Breast epithelium (tissue), 3 donors: ENCODE results near the gene BIN1.

Experiments
- POLR2A ChIP-seq: fragments of 450-650 bp; IDR thresholded peaks from one replicate; pipeline ENCODE4 v1.6.1; 2016; ENCODE audit warnings: antibody characterized with exemption, mild to moderate bottlenecking, moderate library complexity
- POLR2AphosphoS5 ChIP-seq, 3 donors: sonication (generic); formaldehyde crosslinking; IDR thresholded peaks; one replicate each; pipeline ENCODE4 v1.6.1; 2017; ENCODE audit warnings: antibody characterized with exemption in 3 of 3

DNA sequence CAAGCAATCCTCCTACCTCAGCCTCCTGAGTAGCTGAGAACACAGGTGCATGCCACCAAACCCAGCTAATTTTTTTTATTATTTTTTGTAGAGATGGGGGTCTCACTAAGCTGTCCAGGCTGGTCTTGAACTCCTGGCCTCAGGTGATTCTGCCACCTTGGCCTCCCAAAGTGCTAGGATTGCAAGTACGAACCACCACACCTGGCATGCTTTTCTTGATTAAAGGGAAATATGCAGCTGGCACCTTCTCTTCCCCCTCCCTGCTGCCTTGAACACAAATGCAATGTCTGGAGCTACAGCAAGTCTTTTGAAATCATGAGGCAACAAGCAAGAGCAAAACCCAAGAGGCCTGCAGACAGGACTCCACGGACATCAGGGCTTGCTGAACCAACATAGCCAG lies 26.8 kb upstream of the BIN1 start:
- TF ChIP-seq POLR2A: no peak
- TF ChIP-seq POLR2AphosphoS5 (IDR thresholded peaks at IDR 0.05): no peak
